Fibroblast of villous mesenchyme (primary cell): ENCODE results near the gene UGDH. TPM values are rescaled to one million over a fixed set of nuclear protein-coding genes. Genes with fewer than 3 reads are reported as not detected.

ENCODE experiments used
- DNase-seq: peaks from one replicate; pipeline ENCODE4 v3.0.0-alpha.2; 2010; ENCODE audit warnings: low read depth
- H3K4me3 ChIP-seq: 2 replicates; pipeline ENCODE4 v1.5.1; 2011; ENCODE audit warnings: low read depth, mild to moderate bottlenecking, low read length
- total RNA-seq: library from RNA; depleted of rRNA; stranded (reverse); fragments of >200 nt; gene quantifications from 2 replicates; pipeline ENCODE4 v1.2.3, GENCODE V29; 2012
- TF ChIP-seq, protein P1 (sequence below): IDR thresholded peaks from 2 replicates; pipeline ENCODE4 v1.5.1; 2012; ENCODE audit warnings: low read depth, mild to moderate bottlenecking, low read length; ENCODE audit not compliant: insufficient read depth

UGDH gene
- total RNA-seq, 1 donor, result 159 TPM

- peak; percentile 88 for DNase-seq
- TF ChIP-seq, protein P1, sequence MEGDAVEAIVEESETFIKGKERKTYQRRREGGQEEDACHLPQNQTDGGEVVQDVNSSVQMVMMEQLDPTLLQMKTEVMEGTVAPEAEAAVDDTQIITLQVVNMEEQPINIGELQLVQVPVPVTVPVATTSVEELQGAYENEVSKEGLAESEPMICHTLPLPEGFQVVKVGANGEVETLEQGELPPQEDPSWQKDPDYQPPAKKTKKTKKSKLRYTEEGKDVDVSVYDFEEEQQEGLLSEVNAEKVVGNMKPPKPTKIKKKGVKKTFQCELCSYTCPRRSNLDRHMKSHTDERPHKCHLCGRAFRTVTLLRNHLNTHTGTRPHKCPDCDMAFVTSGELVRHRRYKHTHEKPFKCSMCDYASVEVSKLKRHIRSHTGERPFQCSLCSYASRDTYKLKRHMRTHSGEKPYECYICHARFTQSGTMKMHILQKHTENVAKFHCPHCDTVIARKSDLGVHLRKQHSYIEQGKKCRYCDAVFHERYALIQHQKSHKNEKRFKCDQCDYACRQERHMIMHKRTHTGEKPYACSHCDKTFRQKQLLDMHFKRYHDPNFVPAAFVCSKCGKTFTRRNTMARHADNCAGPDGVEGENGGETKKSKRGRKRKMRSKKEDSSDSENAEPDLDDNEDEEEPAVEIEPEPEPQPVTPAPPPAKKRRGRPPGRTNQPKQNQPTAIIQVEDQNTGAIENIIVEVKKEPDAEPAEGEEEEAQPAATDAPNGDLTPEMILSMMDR, result no peak
- H3K4me3 ChIP-seq, result no peak overlapping the region
Observed at GRCh38 chr4:39565878-39566600, 38.8 kb upstream of the UGDH start.

DNA sequence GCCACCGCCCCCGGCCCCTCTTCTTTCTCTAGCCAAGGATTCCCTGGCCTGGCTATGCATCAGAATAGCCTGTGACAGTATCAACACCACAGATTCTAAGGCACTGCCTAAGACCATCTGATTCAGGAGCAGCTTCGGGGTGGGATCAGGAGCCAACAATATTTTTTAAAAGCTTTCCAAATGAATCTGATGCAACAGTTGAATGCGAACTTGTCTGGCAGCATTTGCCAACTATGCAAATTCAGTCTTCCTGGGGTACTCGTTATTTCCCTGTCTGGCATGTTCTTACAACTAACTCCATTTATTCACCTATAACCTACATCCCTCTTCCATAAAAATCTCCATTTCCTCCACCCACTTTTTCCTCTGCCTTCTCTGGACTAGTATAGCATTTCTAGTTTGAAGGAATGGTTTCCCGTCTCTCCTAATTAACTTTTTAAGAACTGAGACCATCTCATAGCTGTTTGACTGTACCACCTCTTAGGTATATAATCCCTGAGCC lies 36.2 kb upstream of the UGDH start:
- no peak overlapping the region for H3K4me3 ChIP-seq
- TF ChIP-seq, protein P1, result no peak
- DNase-seq, result no peak

DNA sequence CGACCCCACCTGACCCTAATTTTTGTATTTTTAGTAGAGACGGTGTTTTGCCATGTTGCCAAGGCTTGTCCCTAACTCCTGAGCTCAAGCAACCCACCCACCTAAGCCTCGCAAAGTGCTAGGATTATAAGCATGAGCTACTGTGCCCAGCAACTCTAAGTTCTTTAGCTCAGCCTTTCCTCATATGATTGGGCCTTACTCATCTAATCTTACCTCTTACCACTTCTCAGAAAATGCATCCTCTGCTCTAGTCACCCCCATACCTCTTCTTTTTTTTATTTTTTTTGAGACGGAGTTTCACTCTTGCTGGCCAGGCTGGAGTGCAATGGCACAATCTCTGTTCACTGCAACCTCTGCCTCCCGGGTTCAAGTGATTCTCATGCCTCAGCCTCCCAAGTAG lies 35.6 kb upstream of the UGDH start:
- H3K4me3 ChIP-seq, result no peak overlapping the region
- no peak for DNase-seq
- TF ChIP-seq, protein P1, result no peak

DNA sequence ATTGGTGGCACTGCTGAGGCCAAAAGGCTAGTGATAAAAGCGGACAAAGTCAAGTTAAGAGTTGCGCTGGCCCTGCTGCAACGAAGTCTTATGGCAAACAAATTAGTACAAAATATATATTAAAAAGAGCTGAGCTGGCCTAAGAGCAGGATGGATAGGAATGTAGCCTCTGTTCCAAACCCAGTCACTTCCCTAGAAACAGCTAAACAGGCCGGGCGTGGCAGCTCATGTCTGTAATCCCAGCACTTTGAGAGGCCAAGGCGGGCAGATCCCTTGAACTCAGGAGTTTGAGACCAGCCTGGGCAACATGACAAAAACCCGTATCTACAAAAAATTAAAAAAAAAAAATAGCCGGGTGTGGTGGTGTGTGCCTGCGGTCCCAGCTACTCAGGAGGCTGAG lies 32.4 kb upstream of the UGDH start:
- peak; percentile 48 for DNase-seq
- H3K4me3 ChIP-seq, result no peak overlapping the region
- TF ChIP-seq, protein P1, result no peak

DNA sequence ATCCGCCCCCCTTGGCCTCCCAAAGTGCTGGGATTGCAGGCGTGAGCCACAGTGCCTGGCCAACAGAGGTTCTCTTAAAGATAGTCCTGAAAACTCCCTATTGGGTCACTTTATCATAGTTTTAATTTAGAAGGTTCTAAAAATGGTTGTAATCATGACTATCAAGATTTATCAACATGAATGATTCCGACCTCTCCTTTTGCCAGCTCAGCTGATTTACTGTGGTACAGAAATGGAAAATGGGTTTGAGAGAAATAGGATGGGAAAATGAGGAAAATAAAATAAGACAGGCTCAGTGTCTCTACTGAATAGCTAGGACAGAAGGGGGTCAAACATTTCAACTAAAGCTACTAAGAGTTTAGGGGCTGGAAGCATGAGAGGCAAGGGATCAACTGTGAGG lies 28.2 kb upstream of the UGDH start:
- H3K4me3 ChIP-seq, result no peak overlapping the region
- no peak for DNase-seq
- TF ChIP-seq, protein P1, result no peak

- TF ChIP-seq, protein P1, result no peak
- DNase-seq, result peak; percentile 84
- no peak overlapping the region for H3K4me3 ChIP-seq
Observed at GRCh38 chr4:39548425-39549067, 21.3 kb upstream of the UGDH start.
